Mammary epithelial cell (primary cell): ENCODE measurements around the gene MMEL1.

Experiments
- CTCF ChIP-seq, 2 donors: IDR thresholded peaks in 1 of 2; conservative IDR thresholded peaks in 1 of 2; 2 replicates each; pipeline ENCODE4 v1.5.1; 2011 to 2012; ENCODE audit warnings: inconsistent platforms in 2 of 2, low read length in 2 of 2, mild to moderate bottlenecking in 2 of 2, control low read depth in 1 of 2, low read depth in 1 of 2; ENCODE audit not compliant: insufficient read depth in 1 of 2; ENCODE audit errors: extremely low read depth in 1 of 2
- EZH2 ChIP-seq: IDR thresholded peaks from 2 replicates; pipeline ENCODE4 v1.6.1; 2012; ENCODE audit warnings: low read length, inconsistent platforms, borderline replicate concordance

GRCh38 chr1:2644591-2645101 lies 11.8 kb upstream of the MMEL1 start:
- no peak for TF ChIP-seq CTCF (conservative IDR thresholded peaks at IDR 0.05 in 1 of 2, IDR thresholded peaks at IDR 0.05 in 1 of 2; ENCODE audit: extremely low read depth in 1 of 2, insufficient read depth in 1 of 2, low read depth in 1 of 2, low read length in 2 of 2)
- TF ChIP-seq EZH2 = no peak
